Keratinocyte (primary cell): ENCODE results near the gene SUN1. TPM values are rescaled to one million over a fixed set of nuclear protein-coding genes. Genes with fewer than 3 reads are reported as not detected.

Source experiments
- DNase-seq: peaks from one replicate; pipeline ENCODE4 v3.0.0-alpha.2; 2011; ENCODE audit warnings: low read depth, missing footprints, low spot score
- FAIRE-seq: peaks from 2 replicates; lab custom pipeline; 2011; peaks lifted over from hg19 to GRCh38; lab: Jason Lieb, UNC
- H2AFZ ChIP-seq: 2 replicates; pipeline ENCODE4 v1.6.0; 2012; ENCODE audit warnings: low read length, control low read depth, inconsistent platforms; ENCODE audit not compliant: control insufficient read depth
- H3K27ac ChIP-seq: 2 replicates; pipeline ENCODE4 v1.5.1; 2011; ENCODE audit warnings: low read length; ENCODE audit not compliant: control insufficient read depth, insufficient read depth
- H3K27me3 ChIP-seq: 3 replicates; pipeline ENCODE4 v1.6.0; 2011; ENCODE audit warnings: low read length; ENCODE audit not compliant: control insufficient read depth, insufficient read depth; ENCODE audit errors: extremely low read depth
- H3K36me3 ChIP-seq, 2 experiments: 2 replicates in 1 of 2; 3 replicates in 1 of 2; pipeline ENCODE4 v1.5.1; 2011; ENCODE audit warnings: low read length in 2 of 2, mild to moderate bottlenecking in 1 of 2; ENCODE audit not compliant: control insufficient read depth in 2 of 2, insufficient read depth in 2 of 2; ENCODE audit errors: extremely low read depth in 1 of 2
- H3K4me1 ChIP-seq: 3 replicates; pipeline ENCODE4 v1.5.1; 2011; ENCODE audit warnings: low read length; ENCODE audit not compliant: control insufficient read depth, insufficient read depth; ENCODE audit errors: extremely low read depth
- H3K4me2 ChIP-seq: 3 replicates; pipeline ENCODE4 v1.6.0; 2011; ENCODE audit warnings: low read depth, low read length; ENCODE audit not compliant: control insufficient read depth, insufficient read depth; ENCODE audit errors: extremely low read depth
- H3K4me3 ChIP-seq, 3 experiments: fragments of 200-600 bp in 1 of 3; sonication (generic) in 1 of 3; 2 replicates in 2 of 3; 3 replicates in 1 of 3; pipeline ENCODE4 v1.5.1; 2011 to 2016; ENCODE audit warnings: low read length in 3 of 3, mild to moderate bottlenecking in 3 of 3, control low read depth in 2 of 3, inconsistent platforms in 1 of 3, low read depth in 1 of 3, mixed read lengths in 1 of 3, mixed run types in 1 of 3, moderate library complexity in 1 of 3; ENCODE audit not compliant: control insufficient read depth in 2 of 3, insufficient read depth in 2 of 3; ENCODE audit errors: extremely low read depth in 1 of 3
- H3K79me2 ChIP-seq: 2 replicates; pipeline ENCODE4 v1.6.0; 2012; ENCODE audit warnings: low read length; ENCODE audit not compliant: control insufficient read depth, insufficient read depth
- H3K9ac ChIP-seq: 3 replicates; pipeline ENCODE4 v1.6.0; 2011; ENCODE audit warnings: low read length; ENCODE audit not compliant: control insufficient read depth, insufficient read depth; ENCODE audit errors: extremely low read depth
- H3K9me1 ChIP-seq: 3 replicates; pipeline ENCODE4 v1.6.0; 2011; ENCODE audit warnings: low read length; ENCODE audit not compliant: control insufficient read depth, insufficient read depth; ENCODE audit errors: extremely low read depth
- H3K9me3 ChIP-seq: 2 replicates; pipeline ENCODE4 v1.5.1; 2012; ENCODE audit warnings: low read depth, low read length; ENCODE audit not compliant: control insufficient read depth
- H4K20me1 ChIP-seq: 3 replicates; pipeline ENCODE4 v1.6.0; 2011; ENCODE audit warnings: low read length; ENCODE audit not compliant: control insufficient read depth, insufficient read depth; ENCODE audit errors: extremely low read depth
- CTCF ChIP-seq, 3 experiments: IDR thresholded peaks in 1 of 3; conservative IDR thresholded peaks in 1 of 3; optimal IDR thresholded peaks in 1 of 3; 2 replicates in 2 of 3; 3 replicates in 1 of 3; pipeline versions ENCODE3 to v1.5.1; 2011; ENCODE audit warnings: low read length in 3 of 3, mild to moderate bottlenecking in 3 of 3, moderate library complexity in 2 of 3, control low read depth in 1 of 3, inconsistent platforms in 1 of 3; ENCODE audit not compliant: insufficient read depth in 2 of 3; ENCODE audit errors: extremely low read depth in 1 of 3
- EZH2 ChIP-seq: IDR thresholded peaks from one replicate; pipeline ENCODE4 v1.6.1; 2012; ENCODE audit warnings: inconsistent platforms, mild to moderate bottlenecking, low read length, moderate library complexity
- dilution Hi-C: fragments of 300-500 bp; cut with MboI; formaldehyde crosslinking; loops from one replicate; pipeline ENCODE4 v1.7.0; 2020; ENCODE audit warnings: low sequenced_read_pairs; ENCODE audit not compliant: extremely low pct_ligation_motif_present
- polyA plus RNA-seq, 5 experiments: library from polyadenylated mRNA; depleted of rRNA in 3 of 5; stranded (reverse) in 3 of 5; stranded (forward) in 1 of 5; unstranded in 1 of 5; fragments of >200 nt; gene quantifications; 1 replicate in 1 of 5; 2 replicates in 3 of 5; 3 replicates in 1 of 5; pipeline versions ENCODE4 v1.2.1 to v1.2.3, GENCODE V29; 2011 to 2012; ENCODE audit warnings: missing spikeins in 2 of 5, low read depth in 1 of 5, low replicate concordance in 1 of 5

Gene SUN1
- polyA plus RNA-seq, 1 donor (not counting 4 experiments of a cell fraction or from before 2014, with no cell fraction given) = 166 TPM

- Histone ChIP-seq H3K4me2 (no peak overlapping the region), H3K36me3 (peaks cover 17 to 28% of the 10 kb centered on the region in 2 experiments), H3K9ac (no peak overlapping the region), H3K9me3 (no peaks in the 10 kb centered on the region), H3K4me1 (no peaks in the 10 kb centered on the region), H3K27me3 (no peaks in the 10 kb centered on the region), H4K20me1 (peaks cover 2% of the 10 kb centered on the region), H2AFZ (no peak overlapping the region), H3K79me2 (peaks cover 14% of the 10 kb centered on the region), H3K27ac (no peak overlapping the region), H3K9me1 (no peaks in the 10 kb centered on the region), H3K4me3 (no peak overlapping the region)
- FAIRE-seq (no peak), DNase-seq (no peak)
- TF ChIP-seq CTCF (optimal IDR thresholded peaks at IDR 0.05 in 1 of 3, IDR thresholded peaks at IDR 0.05 in 1 of 3, conservative IDR thresholded peaks at IDR 0.05 in 1 of 3; ENCODE audit: extremely low read depth in 1 of 3, insufficient read depth in 2 of 3, low read length in 3 of 3) = no peak
- TF ChIP-seq EZH2 = no peak
- dilution Hi-C loops = no loop called here
Measured at GRCh38 chr7:892648-893593, 60.6 kb downstream of the SUN1 start.

GRCh38 chr7:893686-894085 lies 61.4 kb downstream of the SUN1 start:
- no peaks in the 10 kb centered on the region for H3K27me3 ChIP-seq
- H2AFZ ChIP-seq = no peak overlapping the region
- no peak overlapping the region for H3K27ac ChIP-seq
- TF ChIP-seq EZH2 (no peak), CTCF (optimal IDR thresholded peaks at IDR 0.05 in 1 of 3, IDR thresholded peaks at IDR 0.05 in 1 of 3, conservative IDR thresholded peaks at IDR 0.05 in 1 of 3; ENCODE audit: extremely low read depth in 1 of 3, insufficient read depth in 2 of 3, low read length in 3 of 3) (no peak)
- H3K9me1 ChIP-seq = no peaks in the 10 kb centered on the region
- FAIRE-seq (no peak), DNase-seq (no peak)
- H3K79me2 ChIP-seq = peaks cover 7% of the 10 kb centered on the region
- H4K20me1 ChIP-seq = peaks cover 2% of the 10 kb centered on the region
- no peak overlapping the region for H3K4me3 ChIP-seq
- no peak overlapping the region for H3K4me2 ChIP-seq
- H3K9ac ChIP-seq = no peak overlapping the region
- dilution Hi-C loops = no loop called here
- H3K36me3 ChIP-seq = peaks cover 11 to 24% of the 10 kb centered on the region in 2 experiments
- H3K9me3 ChIP-seq = no peaks in the 10 kb centered on the region
- H3K4me1 ChIP-seq = no peaks in the 10 kb centered on the region
